ENCODE results near the gene YIPF1.

The YIPF1 gene

DNA sequence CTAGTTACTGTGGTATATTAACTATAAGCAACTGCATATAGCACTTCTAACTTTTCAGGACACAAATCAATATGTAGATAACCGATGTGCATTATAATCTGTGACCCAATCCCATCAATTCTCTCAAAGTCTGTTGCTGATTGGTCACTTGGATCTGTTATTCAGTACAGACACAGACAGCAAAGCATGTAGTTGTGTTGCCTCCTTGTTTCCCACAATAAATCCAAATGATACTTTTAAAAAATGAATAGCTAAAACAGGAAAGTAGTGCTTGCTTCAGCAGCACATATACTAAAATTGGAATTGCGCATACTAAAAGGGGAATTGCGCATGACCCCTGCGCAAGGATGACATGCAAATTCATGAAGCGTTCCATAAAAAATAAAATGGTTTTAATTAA lies 79.6 kb downstream of the YIPF1 start:
- TF ChIP-seq CEBPB (IDR thresholded peaks at IDR 0.05) (no peak), FOXM1 (IDR thresholded peaks at IDR 0.05; ENCODE audit: borderline replicate concordance, low read depth) (no peak), YY1 (IDR thresholded peaks at IDR 0.05; ENCODE audit: low read depth) (no peak), TAF1 (IDR thresholded peaks at IDR 0.05; ENCODE audit: low read depth) (no peak), EP300 (IDR thresholded peaks at IDR 0.05; ENCODE audit: borderline replicate concordance) (no peak), TCF12 (IDR thresholded peaks at IDR 0.05; ENCODE audit: low read depth) (no peak), EGR1 (IDR thresholded peaks at IDR 0.05) (no peak), TEAD4 (IDR thresholded peaks at IDR 0.05) (no peak), NFIC (IDR thresholded peaks at IDR 0.05) (no peak), CREB1 (IDR thresholded peaks at IDR 0.05; ENCODE audit: low read depth) (no peak), RAD21 (IDR thresholded peaks at IDR 0.05; ENCODE audit: low read depth) (no peak), ZBTB7A (IDR thresholded peaks at IDR 0.05; ENCODE audit: low read depth) (no peak)
- TF ChIP-seq, protein P1, sequence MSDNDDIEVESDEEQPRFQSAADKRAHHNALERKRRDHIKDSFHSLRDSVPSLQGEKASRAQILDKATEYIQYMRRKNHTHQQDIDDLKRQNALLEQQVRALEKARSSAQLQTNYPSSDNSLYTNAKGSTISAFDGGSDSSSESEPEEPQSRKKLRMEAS (IDR thresholded peaks at IDR 0.05) = no peak
- TF ChIP-seq, protein P2, sequence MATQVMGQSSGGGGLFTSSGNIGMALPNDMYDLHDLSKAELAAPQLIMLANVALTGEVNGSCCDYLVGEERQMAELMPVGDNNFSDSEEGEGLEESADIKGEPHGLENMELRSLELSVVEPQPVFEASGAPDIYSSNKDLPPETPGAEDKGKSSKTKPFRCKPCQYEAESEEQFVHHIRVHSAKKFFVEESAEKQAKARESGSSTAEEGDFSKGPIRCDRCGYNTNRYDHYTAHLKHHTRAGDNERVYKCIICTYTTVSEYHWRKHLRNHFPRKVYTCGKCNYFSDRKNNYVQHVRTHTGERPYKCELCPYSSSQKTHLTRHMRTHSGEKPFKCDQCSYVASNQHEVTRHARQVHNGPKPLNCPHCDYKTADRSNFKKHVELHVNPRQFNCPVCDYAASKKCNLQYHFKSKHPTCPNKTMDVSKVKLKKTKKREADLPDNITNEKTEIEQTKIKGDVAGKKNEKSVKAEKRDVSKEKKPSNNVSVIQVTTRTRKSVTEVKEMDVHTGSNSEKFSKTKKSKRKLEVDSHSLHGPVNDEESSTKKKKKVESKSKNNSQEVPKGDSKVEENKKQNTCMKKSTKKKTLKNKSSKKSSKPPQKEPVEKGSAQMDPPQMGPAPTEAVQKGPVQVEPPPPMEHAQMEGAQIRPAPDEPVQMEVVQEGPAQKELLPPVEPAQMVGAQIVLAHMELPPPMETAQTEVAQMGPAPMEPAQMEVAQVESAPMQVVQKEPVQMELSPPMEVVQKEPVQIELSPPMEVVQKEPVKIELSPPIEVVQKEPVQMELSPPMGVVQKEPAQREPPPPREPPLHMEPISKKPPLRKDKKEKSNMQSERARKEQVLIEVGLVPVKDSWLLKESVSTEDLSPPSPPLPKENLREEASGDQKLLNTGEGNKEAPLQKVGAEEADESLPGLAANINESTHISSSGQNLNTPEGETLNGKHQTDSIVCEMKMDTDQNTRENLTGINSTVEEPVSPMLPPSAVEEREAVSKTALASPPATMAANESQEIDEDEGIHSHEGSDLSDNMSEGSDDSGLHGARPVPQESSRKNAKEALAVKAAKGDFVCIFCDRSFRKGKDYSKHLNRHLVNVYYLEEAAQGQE (IDR thresholded peaks at IDR 0.05; ENCODE audit: low read depth) = no peak
- TF ChIP-seq, protein P3, sequence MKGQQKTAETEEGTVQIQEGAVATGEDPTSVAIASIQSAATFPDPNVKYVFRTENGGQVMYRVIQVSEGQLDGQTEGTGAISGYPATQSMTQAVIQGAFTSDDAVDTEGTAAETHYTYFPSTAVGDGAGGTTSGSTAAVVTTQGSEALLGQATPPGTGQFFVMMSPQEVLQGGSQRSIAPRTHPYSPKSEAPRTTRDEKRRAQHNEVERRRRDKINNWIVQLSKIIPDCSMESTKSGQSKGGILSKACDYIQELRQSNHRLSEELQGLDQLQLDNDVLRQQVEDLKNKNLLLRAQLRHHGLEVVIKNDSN (IDR thresholded peaks at IDR 0.05) = no peak

- no peak for TF ChIP-seq NFIC (IDR thresholded peaks at IDR 0.05)
- TF ChIP-seq ZBTB7A (IDR thresholded peaks at IDR 0.05; ENCODE audit: low read depth) = no peak
- TF ChIP-seq FOXM1 (IDR thresholded peaks at IDR 0.05; ENCODE audit: borderline replicate concordance, low read depth) = no peak
Observed at GRCh38 chr1:53807916-53808315, 81.7 kb downstream of the YIPF1 start.

- TF ChIP-seq, protein P1 (IDR thresholded peaks at IDR 0.05) = no peak
- no peak for TF ChIP-seq RAD21 (IDR thresholded peaks at IDR 0.05; ENCODE audit: low read depth)
- TF ChIP-seq ZBTB7A (IDR thresholded peaks at IDR 0.05; ENCODE audit: low read depth) = no peak
- TF ChIP-seq, protein P2 (IDR thresholded peaks at IDR 0.05; ENCODE audit: low read depth) = no peak
- no peak for TF ChIP-seq CEBPB (IDR thresholded peaks at IDR 0.05)
- TF ChIP-seq FOXM1 (IDR thresholded peaks at IDR 0.05; ENCODE audit: borderline replicate concordance, low read depth) = no peak
- no peak for TF ChIP-seq EP300 (IDR thresholded peaks at IDR 0.05; ENCODE audit: borderline replicate concordance)
- TF ChIP-seq EGR1 (IDR thresholded peaks at IDR 0.05) = no peak
- TF ChIP-seq TAF1 (IDR thresholded peaks at IDR 0.05; ENCODE audit: low read depth) = no peak
- no peak for TF ChIP-seq NFIC (IDR thresholded peaks at IDR 0.05)
- TF ChIP-seq TCF12 (IDR thresholded peaks at IDR 0.05; ENCODE audit: low read depth) = no peak
- no peak for TF ChIP-seq YY1 (IDR thresholded peaks at IDR 0.05; ENCODE audit: low read depth)
- no peak for TF ChIP-seq TEAD4 (IDR thresholded peaks at IDR 0.05)
- TF ChIP-seq CREB1 (IDR thresholded peaks at IDR 0.05; ENCODE audit: low read depth) = no peak
- TF ChIP-seq, protein P3 (IDR thresholded peaks at IDR 0.05) = no peak
Observed at GRCh38 chr1:53804791-53805505, 84.6 kb downstream of the YIPF1 start.

GRCh38 chr1:53804181-53804580 lies 85.4 kb downstream of the YIPF1 start:
- TF ChIP-seq RAD21 (IDR thresholded peaks at IDR 0.05; ENCODE audit: low read depth) (no peak), CEBPB (IDR thresholded peaks at IDR 0.05) (no peak), FOXM1 (IDR thresholded peaks at IDR 0.05; ENCODE audit: borderline replicate concordance, low read depth) (no peak), TCF12 (IDR thresholded peaks at IDR 0.05; ENCODE audit: low read depth) (no peak), EGR1 (IDR thresholded peaks at IDR 0.05) (no peak), ZBTB7A (IDR thresholded peaks at IDR 0.05; ENCODE audit: low read depth) (no peak), NFIC (IDR thresholded peaks at IDR 0.05) (no peak), EP300 (IDR thresholded peaks at IDR 0.05; ENCODE audit: borderline replicate concordance) (no peak), TEAD4 (IDR thresholded peaks at IDR 0.05) (no peak), CREB1 (IDR thresholded peaks at IDR 0.05; ENCODE audit: low read depth) (no peak), TAF1 (IDR thresholded peaks at IDR 0.05; ENCODE audit: low read depth) (no peak), YY1 (IDR thresholded peaks at IDR 0.05; ENCODE audit: low read depth) (no peak)
- TF ChIP-seq, protein P3 (IDR thresholded peaks at IDR 0.05) = no peak
- TF ChIP-seq, protein P1 (IDR thresholded peaks at IDR 0.05) = no peak
- TF ChIP-seq, protein P2 (IDR thresholded peaks at IDR 0.05; ENCODE audit: low read depth) = no peak
